NCI-H1092 treated with DMSO at 0.1 percent for 48 hours (cell line): ENCODE results near the gene NSUN6.

ENCODE experiments used
- DNase-seq: peaks from one replicate; lab custom pipeline; 2025; lab: John Stamatoyannopoulos, UW

Gene NSUN6, protein sequence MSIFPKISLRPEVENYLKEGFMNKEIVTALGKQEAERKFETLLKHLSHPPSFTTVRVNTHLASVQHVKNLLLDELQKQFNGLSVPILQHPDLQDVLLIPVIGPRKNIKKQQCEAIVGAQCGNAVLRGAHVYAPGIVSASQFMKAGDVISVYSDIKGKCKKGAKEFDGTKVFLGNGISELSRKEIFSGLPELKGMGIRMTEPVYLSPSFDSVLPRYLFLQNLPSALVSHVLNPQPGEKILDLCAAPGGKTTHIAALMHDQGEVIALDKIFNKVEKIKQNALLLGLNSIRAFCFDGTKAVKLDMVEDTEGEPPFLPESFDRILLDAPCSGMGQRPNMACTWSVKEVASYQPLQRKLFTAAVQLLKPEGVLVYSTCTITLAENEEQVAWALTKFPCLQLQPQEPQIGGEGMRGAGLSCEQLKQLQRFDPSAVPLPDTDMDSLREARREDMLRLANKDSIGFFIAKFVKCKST

DNA sequence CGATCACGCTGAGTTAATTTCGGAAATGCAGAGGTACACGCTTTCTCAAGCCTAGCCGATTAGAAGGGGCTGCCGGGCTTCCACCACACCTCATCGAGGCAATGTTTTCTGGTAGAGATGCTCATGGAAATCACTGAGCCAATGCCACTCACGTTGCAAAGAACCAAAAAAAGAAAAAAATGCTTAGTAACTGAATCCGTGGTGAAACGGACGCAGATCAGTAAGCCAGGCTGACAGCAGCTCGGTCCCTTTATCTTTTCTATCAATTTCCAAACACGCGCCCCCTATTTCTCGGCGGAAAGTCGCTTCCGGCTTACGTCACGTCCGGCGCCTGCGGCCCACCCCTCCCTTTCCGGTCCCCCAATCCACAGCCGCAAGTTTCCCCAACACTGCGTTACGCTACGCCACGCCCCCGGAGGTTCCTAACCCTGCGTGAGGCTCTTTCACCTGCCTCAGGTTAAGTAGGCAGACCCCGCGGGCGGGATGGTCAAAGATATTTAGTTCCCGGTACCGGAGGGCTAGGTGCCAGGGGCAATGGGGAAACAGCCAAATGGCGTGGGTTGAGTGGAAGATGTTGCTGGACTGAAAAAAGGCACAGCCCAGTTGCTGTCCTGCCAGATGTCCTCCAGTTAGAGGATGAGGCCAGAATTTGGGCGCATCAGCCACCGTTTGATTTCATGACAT, at the start of gene NSUN6:
Gene NSUN6 (minus strand): TSS at position 264 of the 684 bp plus-strand sequence. CDS start 384 bp downstream, outside the sequence.
- peak; percentile 75 for DNase-seq

DNA sequence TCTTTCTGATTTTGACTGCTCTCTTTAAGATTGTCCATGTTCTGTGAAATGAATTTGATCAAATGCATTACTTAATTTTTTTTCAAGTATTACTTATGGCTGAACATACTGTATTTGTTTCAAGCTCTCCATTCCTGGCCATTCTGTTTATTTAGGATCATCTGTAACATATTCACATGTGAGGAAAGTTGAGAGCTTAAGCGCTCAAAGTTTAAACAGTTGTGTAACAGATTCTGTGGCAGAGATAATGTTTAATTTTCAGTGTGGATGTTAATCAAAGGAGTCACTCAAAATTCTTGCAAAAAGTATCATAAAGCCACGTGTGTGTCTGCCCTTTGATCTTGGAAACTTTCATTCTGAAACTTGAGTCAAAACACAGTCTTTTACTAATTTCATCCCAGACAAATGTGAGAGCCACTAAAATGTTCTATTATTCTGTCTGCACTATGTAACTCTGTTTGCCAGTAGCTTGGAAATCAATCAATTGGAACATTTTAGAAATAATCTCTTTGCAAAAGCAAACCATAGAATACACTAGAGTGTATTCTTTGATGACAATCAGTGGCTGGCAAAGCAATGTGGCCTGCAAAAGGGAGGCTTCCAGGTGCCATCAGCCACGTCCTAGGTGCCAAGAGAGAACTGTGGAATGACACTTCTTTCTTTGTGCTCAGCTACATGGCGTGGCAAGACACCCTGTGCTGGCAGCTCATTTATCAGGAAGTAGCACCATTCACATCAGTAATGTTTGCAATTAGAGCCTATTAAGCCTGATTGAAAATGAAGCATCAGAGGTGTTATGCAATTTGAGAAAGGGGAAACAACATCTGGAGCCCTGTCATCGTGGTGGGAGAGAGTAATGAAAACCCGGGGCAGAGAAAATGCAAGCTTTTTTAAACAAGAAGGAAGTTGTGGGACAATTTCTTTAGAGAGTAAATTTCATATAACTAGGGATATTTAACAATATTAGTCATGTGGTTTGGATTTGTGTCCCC, 48.8 kb upstream of the NSUN6 start:
- no peak for DNase-seq

DNA sequence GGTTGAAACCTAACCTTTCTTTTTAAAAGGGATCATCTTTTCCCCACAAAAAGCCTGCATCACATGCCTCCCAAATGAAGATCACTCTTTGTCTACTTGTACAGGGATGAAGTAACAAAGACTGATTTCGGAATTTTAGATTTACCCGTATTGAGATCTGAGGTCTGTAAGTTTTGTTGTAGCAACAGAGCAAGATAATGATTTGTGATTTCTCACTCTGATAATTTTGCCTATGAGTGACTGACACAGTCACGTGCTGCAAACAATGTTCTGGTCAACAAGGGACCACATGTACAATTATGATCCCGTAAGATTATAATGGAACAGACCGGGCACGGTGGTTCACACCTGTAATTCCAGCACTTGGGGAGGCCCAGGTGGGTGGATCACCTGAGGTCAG, 39.2 kb upstream of the NSUN6 start:
- no peak for DNase-seq

DNA sequence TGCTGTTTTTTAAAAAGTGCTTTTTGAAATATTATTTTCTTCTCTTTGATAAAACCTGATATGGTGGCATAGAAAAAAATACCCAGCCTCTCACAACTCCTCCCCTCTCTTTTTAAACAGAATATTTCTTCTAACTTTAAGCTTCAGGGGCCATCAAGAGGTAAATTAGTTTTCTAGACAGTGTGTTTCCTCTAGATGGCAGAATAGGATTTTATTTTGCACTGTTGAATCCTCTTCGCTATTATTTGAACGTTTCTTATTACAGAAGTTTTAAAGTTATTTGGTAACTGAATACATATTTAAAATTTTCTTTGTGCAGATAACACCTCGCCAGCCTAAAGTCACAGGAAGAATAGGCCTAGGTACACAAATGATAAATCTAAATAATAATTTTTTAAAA, 38.1 kb upstream of the NSUN6 start:
- peak; percentile 5 for DNase-seq

DNA sequence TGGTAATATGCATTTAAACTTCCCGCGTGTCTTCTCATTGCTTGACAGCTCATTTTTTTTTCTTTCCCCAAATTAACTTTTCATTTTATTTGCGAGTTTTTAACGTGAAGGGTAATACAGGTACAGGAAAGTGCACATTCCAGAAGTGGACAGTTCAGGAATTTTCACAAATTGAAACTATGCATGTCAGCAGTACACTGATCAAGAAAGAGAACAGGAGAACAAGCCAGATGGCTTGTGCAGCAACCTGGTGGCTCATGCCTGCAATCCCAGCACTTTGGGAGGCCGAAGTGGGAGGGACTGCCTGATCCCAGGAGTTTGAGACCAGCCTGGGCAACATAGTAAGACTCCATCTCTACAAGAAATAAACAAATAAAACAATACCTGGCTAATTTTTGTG, 36.3 kb upstream of the NSUN6 start:
- DNase-seq = no peak

DNA sequence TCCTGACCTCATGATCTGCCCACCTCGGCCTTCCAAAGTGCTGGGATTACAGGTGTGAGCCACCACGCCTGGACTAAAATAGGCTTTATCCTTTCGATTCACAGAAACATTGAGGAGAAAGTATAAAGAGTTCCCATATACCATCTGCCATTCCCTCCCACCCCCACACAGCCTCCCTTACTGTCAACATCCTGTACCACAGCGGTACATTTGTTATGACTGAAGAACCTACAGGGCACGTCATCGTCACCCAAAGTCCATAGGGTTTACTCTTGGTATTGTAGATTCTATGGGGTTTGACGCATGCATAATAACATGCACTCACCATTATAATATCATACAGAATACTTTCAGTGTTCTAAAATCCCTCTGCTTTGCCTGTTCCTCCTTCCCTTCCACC, 35.8 kb upstream of the NSUN6 start:
- DNase-seq = no peak

DNA sequence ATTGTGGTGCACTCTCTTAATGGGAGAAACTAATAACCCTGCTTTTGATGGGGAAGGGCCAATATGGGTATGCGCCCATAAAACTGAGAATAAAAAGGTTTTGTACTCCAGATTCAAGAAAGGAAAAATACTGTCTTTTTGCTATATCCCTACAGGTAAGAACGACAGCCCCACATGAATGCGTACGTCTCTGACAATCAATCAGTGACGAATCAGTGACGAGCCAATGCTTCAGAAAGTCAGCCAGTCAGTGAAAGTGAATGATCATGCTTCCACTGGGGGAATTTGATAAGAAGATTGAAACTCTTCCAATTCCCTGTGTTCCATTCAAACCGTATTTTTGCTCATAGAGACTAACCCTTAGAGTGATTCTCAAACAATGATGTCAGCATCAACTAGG, 34.2 kb upstream of the NSUN6 start:
- DNase-seq = no peak

DNA sequence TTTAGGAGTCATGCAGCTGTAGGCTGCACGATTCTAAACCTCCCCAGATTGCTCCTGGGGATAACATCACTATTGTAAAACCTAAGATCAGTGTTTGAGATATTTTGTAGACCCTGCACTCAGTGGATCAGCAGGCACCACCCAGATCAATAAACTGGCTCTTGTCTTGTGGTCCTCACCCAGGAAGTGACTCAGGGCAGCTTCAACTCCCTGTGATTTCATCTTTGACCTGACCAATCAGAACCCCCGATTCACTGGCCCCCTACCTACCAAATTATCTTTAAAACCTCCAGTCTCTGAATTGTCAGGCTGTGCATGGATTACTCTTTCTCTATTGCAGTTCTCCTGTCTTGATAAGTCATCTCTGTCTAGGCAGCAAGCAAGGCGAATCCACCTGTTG, 33.6 kb upstream of the NSUN6 start:
- no peak for DNase-seq

DNA sequence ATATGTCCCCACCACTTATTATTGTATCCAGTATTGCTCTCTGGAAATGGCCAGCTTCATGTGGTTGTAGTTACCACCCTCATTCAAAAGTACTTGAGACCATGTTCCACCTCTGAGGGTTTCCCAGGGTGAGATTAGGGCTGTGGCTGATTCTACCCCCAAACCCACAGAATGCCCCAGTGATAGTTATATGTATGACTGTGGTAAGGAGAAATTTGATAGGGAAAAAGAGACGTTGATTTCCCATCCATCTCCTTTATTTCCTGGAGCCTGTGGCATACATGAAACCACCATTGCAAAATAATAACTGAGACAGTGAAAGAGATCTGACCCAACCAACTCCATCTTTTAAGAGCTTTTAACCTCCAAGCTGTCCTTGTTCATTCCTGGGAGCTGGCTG, 33.0 kb upstream of the NSUN6 start:
- no peak for DNase-seq

DNA sequence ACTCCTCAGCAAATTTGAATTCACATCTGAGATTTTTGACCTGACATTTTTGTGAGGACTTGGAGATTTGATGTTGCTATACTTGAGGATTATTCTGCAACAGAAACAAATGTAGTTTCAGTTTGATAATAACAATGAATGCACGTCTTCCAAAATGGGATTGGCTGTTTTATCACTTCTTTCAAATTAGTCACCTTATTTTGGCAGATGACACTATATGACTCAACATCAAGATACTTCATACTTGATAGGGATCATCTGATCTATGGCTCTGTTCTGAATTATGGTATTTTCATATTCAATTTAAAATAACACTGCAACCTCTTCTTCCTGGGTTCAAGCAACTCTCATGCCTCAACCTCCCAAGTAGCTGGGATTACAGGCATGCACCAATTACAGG, 32.0 kb upstream of the NSUN6 start:
- no peak for DNase-seq

DNA sequence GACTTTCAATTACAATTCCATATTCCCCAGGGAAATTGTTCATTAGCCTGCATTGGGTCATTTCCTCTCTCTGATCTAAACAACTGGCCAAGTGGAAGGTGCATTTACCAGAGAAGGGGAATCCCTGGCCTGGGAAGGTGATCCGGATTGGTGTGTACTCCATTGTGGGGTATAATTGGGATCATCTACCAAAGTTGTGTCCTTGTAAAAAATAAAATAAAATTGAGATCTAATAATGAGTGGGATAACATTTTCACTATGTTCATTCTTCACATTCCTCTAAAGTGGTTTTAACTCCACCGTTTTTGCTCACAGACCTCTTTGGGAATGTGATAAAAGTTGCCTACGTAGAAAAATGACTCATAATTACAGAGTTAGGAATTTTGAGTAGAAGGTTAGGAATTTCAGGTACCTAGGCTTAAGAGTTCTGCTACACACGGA, 30.6 kb upstream of the NSUN6 start:
- DNase-seq = no peak

DNA sequence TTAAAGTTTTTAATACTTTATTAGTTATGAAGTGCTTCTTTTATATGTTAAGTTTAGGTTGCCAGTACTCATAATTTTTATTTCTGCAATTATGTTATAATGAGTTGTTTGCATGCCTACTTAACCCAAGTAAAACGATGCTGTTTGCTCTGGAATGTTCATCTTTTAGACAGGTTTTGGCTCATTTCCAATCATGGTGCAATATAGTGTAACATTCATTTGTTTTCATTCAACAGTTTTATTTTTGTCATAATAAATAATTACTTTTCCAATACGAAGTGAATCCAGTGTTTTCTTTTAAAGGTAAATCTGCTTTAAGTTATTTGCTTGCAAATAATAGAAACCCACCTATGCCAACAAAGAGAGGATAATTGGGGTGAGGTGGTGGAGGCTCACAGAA, 30.0 kb upstream of the NSUN6 start:
- no peak for DNase-seq

DNA sequence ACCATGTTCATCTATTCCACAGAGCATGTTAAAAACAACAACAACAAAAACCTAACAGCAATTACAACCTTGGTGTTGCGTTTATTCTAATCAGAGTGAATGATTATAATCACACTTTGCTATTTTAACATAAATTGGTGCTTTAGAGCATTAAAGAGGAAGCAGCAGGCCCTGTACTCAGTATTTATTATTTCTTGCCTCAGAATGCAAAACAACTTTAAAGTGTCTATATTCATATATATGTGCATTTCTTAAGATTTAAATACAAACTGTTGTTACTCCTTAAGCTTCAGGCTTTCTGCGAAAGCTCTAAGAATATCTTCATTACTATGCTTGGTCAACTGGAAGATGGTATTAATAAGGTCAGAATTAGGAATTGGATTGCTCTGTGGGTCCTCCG, 29.4 kb upstream of the NSUN6 start:
- DNase-seq = no peak

DNA sequence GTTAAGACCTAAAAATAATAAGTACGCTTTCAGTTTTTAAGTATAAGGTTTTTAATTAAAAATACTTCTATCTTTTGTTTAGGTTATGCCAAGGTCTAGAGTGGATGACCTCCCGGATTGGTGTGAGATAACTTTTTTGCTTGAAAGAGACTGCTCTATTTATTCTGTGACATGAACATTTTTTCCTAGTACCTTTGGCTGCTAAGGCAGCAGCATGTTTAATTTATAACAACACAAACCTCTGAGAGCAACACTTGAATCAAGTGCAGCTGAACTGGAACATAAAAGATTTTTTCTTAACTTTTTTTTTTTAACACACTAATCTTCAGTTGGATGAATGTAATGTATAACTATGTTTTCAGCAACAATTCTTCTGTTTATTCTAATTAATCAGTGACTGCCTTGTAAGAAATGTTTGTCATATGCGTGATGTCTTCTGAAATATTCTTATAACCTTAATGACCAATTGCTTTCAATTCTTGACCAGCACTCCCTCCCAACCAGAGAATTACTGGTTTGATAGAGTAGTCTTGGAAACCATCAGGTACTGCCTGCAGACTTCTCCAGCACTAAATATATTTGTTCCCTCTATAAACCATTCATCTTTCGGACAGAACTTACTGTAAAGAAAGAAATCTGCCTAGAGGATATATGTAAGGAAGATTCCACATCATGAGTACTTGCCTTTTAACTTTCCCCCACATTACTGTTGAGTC, 23.9 kb upstream of the NSUN6 start:
- DNase-seq = no peak

DNA sequence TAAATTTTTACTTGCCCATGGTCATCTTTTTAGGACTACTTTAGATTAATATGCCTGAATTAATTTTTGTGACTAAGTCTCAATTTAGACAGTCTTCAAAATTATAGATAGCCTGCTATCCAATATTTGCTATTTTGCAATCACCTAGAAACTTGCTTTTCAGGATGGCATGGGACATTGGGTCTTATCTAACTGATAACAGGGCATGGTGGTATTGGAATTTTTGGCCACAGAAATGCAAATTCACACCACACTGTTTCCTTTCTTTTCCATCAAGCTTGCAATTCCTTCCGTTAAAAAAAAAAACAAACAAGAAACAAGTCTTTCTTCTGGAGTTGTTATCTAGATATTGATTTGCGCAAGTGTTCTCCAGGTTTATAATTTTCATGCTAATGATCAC, 16.6 kb upstream of the NSUN6 start:
- no peak for DNase-seq

DNA sequence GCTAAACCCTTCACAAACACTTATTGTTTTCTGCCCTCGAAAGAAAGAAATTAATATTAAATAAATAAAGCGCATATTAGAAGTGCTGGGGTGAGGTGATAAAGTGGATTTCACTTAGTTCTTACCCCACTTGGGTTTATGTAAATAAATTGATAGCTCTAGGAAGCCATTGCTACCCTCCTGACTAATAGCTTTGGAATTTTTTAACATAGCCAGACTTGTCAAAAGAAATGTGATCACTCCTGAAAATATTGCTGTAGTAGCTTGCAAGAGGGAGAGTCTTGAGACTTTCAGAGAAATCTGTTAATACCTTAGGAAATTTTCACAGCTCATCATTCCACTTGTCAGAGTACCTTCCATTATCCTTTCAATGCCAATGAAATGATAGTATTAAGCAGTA, 15.4 kb upstream of the NSUN6 start:
- no peak for DNase-seq

DNA sequence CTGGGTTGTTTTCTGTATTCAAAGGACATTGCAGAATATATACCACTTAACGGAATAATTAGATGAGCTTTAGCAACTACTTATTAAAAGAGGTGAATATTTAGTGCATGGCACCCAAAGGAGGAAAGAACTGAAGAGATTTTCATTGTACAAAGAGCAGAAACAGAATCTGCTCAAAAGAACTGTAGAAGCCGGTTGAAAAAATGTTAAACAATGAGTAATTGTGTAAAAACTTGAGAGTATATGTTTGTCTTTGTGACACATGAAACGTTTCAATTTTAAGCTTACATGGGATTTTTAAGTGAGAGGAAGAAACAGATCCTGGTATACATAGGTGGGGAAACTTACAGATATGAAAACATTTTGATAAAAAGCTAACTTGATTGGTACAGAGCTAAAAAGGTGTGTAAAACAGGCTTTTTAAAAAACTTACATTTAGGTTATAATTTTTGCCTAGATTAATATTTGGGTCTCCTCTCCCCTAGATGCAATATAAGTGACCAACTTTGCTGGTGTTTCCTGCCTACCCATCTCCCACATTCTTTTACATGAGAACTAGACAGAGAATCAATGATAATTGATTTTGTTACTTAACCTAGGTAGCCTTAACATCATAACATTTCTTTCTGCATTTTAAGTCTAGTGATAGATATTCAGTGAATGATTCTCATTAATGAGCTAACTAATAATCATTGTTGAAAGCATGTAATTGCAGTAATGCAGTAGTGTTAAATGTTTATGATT, 14.6 kb upstream of the NSUN6 start:
- DNase-seq = no peak

DNA sequence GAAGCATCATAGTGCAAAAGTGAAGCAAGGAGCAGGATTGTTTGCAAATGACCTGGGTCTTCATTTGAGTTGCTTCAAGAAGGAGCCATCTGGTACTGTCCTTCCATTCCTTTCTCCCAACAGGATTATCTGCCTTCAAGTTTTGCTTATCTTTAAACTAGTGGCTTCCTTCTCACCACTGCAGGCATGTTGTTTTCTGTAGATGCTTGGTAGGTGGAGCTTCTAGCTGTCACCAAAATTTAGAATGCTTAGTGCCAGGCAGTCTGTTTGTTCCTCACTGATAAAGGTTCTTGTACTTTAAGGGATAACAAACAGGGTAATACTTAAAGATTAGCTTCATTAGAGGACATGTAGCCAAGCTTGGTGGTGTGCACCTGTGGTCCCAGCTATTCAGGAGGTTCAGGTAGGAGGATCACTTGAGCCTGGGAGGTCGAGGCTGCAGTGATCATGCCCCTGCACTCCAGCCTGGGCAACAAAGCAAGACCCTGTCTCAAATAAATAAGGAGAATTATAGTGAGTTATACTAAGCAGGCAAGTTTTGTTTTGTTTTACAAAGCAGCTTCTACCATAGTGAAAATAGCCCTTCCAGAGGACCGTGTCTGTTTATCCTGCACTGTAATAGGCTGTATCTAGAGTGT, 13.6 kb upstream of the NSUN6 start:
- no peak for DNase-seq

DNA sequence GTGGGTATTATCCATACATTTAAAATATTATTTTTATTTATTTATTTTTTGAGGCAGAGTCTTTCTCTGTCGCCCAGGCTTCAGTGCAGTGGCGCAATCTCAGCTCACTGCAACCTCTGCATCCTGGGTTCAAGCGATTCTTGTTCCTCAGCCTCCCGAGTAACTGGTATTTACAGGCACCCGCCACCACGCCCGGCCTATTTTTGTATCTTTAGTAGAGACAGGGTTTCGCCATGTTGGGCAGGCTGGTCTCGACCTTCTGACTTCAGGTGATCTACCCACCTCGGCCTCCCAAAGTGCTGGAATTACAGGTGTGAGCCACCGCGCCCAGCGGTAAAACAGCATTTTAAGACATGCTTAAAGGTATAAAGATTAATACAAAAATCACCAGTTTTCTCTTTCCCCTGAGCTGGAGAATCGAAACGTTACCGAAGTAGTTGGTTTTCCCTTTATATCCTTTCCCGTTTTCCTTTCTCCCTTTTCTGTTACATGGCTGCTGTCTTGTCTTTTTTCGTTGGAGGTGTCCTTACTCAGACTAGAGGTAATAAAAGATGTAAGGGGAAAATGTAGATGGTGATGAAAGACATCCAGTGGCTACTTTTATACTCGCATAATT, 9.5 kb upstream of the NSUN6 start:
- no peak for DNase-seq
